Measurements from ENCODE around the gene DEDD. TPM values are rescaled to one million over a fixed set of nuclear protein-coding genes. Genes with fewer than 3 reads are reported as not detected.

Gene DEDD
- total and polyA plus RNA-seq, 2 of the 4 experiments (the other 2 are of a cell fraction), result 40.2 to 47.9 TPM

GRCh38 chr1:161106431-161106830 lies 26.0 kb downstream of the DEDD start:
- no peak overlapping the region for H4K8ac ChIP-seq (ENCODE audit: low read depth in 2 of 2, low read length in 2 of 2)
- DNase-seq, result no peak
- H3K79me1 ChIP-seq (ENCODE audit: low read depth in 1 of 2, low read length in 2 of 2), result peaks cover 11 to 56% of the 10 kb centered on the region in 2 experiments
- no TSS peak for BruUV-seq (replicated peaks)
- intact Hi-C loops (cut with micrococcal nuclease) (no loop called here), in situ Hi-C loops (cut with MboI; ENCODE audit: low sequenced_read_pairs) (no loop called here), dilution Hi-C loops (cut with HindIII; ENCODE audit: low sequenced_read_pairs, unreplicated experiment) (no loop called here)
- H2AK9ac ChIP-seq (replicated peaks; ENCODE audit: low read depth, low read length, poor library complexity), result no peak overlapping the region
- POLR2A ChIA-PET (ENCODE audit: unreplicated experiment), result no interaction called here
- H3K36me3 ChIP-seq (ENCODE audit: control insufficient read depth, insufficient read depth, low read length), result peaks cover 15% of the 10 kb centered on the region
- no peak overlapping the region for H2AFZ ChIP-seq (replicated peaks; ENCODE audit: low read length, poor library complexity)
- H4K91ac ChIP-seq (ENCODE audit: insufficient read depth, low read depth, low read length), result no peak overlapping the region
- no peak overlapping the region for H3K4me3 ChIP-seq (ENCODE audit: insufficient read depth, low read depth, low read length)
- no peak overlapping the region for H3K56ac ChIP-seq (ENCODE audit: extremely low read depth, insufficient read depth, low read length)
- H3K4me2 ChIP-seq (ENCODE audit: low read depth, low read length), result no peak overlapping the region
- no peak overlapping the region for H2BK5ac ChIP-seq (ENCODE audit: low read depth, low read length, poor library complexity, severe bottlenecking)
- no peak overlapping the region for H4K5ac ChIP-seq (ENCODE audit: low read depth, low read length)
- H3K4ac ChIP-seq (ENCODE audit: low read depth, low read length), result no peak overlapping the region
- H2BK20ac ChIP-seq (ENCODE audit: low read depth, low read length), result no peak overlapping the region
- no peak for ATAC-seq (ENCODE audit: low read depth)
- no peaks in the 10 kb centered on the region for H3K4me1 ChIP-seq (ENCODE audit: control insufficient read depth, insufficient read depth, low read length)
- WGBS, 2 experiments (ENCODE audit: extremely low coverage in 2 of 2, insufficient read length in 1 of 2), result 80% methylated on average over 1 of the region's 1 CpG; no CpG with 5 or more reads in 1 of the 2 experiments
- no peak overlapping the region for H2AK5ac ChIP-seq (ENCODE audit: low read depth, low read length)
- no peak overlapping the region for H3K9ac ChIP-seq (ENCODE audit: low read depth, low read length)
- no peak overlapping the region for H2BK120ac ChIP-seq (ENCODE audit: low read depth, low read length)
- H3K23ac ChIP-seq (ENCODE audit: low read depth, low read length), result no peak overlapping the region
- H4K20me1 ChIP-seq (ENCODE audit: insufficient read depth, low read length), result peaks cover 44% of the 10 kb centered on the region
- no peak overlapping the region for H2BK15ac ChIP-seq (ENCODE audit: low read depth, low read length)
- H3K27ac ChIP-seq (ENCODE audit: insufficient read depth, low read length), result no peak overlapping the region
- no peaks in the 10 kb centered on the region for H3K9me1 ChIP-seq (ENCODE audit: insufficient read depth, low read length)
- no peak overlapping the region for H3K18ac ChIP-seq (ENCODE audit: low read depth, low read length)
- H3K27me3 ChIP-seq (ENCODE audit: control insufficient read depth, insufficient read depth, low read length), result no peaks in the 10 kb centered on the region
- H3K14ac ChIP-seq (replicated peaks; ENCODE audit: low read depth, low read length), result no peak overlapping the region
- CTCF ChIA-PET, result interaction anchor here (1.4 kb wide), 1 partner anchor 9 kb away, joined by 4 read pairs; no protein-coding TSS in a partner anchor
- no peak for TF ChIP-seq BHLHE40 (IDR thresholded peaks at IDR 0.05; ENCODE audit: low read depth, low read length)
- no peak for TF ChIP-seq POLR2A (IDR thresholded peaks at IDR 0.05; ENCODE audit: low read depth, low read length)
- no peak for TF ChIP-seq USF2 (IDR thresholded peaks at IDR 0.05; ENCODE audit: low read depth, low read length)
- no peak for TF ChIP-seq SMC3 (IDR thresholded peaks at IDR 0.05; ENCODE audit: low read depth, low read length)
- TF ChIP-seq CEBPB (IDR thresholded peaks at IDR 0.05; ENCODE audit: low read depth, low read length), result no peak
- no peak for TF ChIP-seq RAD21 (IDR thresholded peaks at IDR 0.05; ENCODE audit: low read length)
- no peak for TF ChIP-seq NFE2L2 (IDR thresholded peaks at IDR 0.05; ENCODE audit: low read depth, low read length)
- TF ChIP-seq ELK1 (IDR thresholded peaks at IDR 0.05; ENCODE audit: borderline replicate concordance, low read depth, low read length), result no peak
- no peak for TF ChIP-seq FOS (IDR thresholded peaks at IDR 0.05; ENCODE audit: low read depth, low read length)
- TF ChIP-seq MXI1 (IDR thresholded peaks at IDR 0.05; ENCODE audit: borderline replicate concordance, low read depth, low read length), result no peak
- no peak for TF ChIP-seq MAZ (IDR thresholded peaks at IDR 0.05; ENCODE audit: borderline replicate concordance, low read depth, low read length)
- H3K9me3 ChIP-seq (ENCODE audit: control insufficient read depth, insufficient read depth, low read length), result no peaks in the 10 kb centered on the region
